ENCODE measurements around the gene PREX1.

GRCh38 chr20:48845721-48846306, 18.0 kb upstream of the PREX1 start:
- TF ChIP-seq CTCF (IDR thresholded peaks at IDR 0.05) (no peak), POLR2A (IDR thresholded peaks at IDR 0.05) (no peak)
